OCI-LY1 (cell line): ENCODE data around the gene ERBB2.

Experiments
- EZH2 ChIP-seq: fragments of 200-600 bp; sonication (generic), shearing (Covaris generic); IDR thresholded peaks from 2 replicates; pipeline ENCODE4 v1.8.0; 2017; ENCODE audit warnings: borderline replicate concordance, mixed run types, mild to moderate bottlenecking, antibody characterized with exemption, low read length, moderate library complexity, mixed read lengths
- TF ChIP-seq, protein P1 (sequence below): fragments of 200-600 bp; sonication (generic), shearing (Covaris generic); IDR thresholded peaks from 2 replicates; pipeline ENCODE4 v1.5.1; 2017; ENCODE audit warnings: mild to moderate bottlenecking, antibody characterized with exemption, low read length, moderate library complexity, mixed read lengths

DNA sequence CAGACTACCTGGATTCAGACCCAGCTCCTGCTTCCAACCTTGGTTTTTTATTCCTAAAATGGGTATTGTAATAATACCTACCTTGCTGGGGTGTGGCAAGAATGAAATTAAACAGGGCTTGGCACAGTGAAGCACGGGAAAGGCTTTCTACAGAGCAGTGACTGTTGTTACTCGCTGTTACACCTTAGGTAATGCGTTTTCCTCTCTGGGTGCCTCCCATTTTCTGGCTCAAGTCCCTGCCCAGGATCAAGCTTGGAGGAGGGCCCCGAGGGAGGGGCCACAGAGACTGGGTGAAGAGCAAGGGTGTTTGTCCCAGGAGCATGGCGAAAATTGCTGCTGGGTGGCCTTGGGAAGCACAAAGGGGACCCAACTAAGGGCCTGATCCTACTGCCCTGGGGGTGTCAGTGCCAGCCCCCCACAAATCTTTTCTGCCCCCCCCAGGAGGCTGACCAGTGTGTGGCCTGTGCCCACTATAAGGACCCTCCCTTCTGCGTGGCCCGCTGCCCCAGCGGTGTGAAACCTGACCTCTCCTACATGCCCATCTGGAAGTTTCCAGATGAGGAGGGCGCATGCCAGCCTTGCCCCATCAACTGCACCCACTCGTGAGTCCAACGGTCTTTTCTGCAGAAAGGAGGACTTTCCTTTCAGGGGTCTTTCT, 17.1 kb downstream of the ERBB2 start:
- TF ChIP-seq, protein P1, sequence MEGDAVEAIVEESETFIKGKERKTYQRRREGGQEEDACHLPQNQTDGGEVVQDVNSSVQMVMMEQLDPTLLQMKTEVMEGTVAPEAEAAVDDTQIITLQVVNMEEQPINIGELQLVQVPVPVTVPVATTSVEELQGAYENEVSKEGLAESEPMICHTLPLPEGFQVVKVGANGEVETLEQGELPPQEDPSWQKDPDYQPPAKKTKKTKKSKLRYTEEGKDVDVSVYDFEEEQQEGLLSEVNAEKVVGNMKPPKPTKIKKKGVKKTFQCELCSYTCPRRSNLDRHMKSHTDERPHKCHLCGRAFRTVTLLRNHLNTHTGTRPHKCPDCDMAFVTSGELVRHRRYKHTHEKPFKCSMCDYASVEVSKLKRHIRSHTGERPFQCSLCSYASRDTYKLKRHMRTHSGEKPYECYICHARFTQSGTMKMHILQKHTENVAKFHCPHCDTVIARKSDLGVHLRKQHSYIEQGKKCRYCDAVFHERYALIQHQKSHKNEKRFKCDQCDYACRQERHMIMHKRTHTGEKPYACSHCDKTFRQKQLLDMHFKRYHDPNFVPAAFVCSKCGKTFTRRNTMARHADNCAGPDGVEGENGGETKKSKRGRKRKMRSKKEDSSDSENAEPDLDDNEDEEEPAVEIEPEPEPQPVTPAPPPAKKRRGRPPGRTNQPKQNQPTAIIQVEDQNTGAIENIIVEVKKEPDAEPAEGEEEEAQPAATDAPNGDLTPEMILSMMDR, result no peak
- no peak for TF ChIP-seq EZH2
